HS-5 (cell line): ENCODE results near the gene PCDHA3.
"Not testable (repeated sequence)": the region's sequence is repeated elsewhere in the genome, so short reads cannot be mapped to it uniquely, and the experiment has no call there.

Source experiments
- DNase-seq: peaks from one replicate; pipeline ENCODE4 v3.0.0-alpha.2; 2012; ENCODE audit warnings: low read depth

PCDHA3 gene

GRCh38 chr5:140821375-140822280 is 20.8 kb downstream of the PCDHA3 start, which contains the start of gene PCDHA5:
Gene PCDHA5 (plus strand): TSS chr5:140821613.
- DNase-seq, result no peak

DNA sequence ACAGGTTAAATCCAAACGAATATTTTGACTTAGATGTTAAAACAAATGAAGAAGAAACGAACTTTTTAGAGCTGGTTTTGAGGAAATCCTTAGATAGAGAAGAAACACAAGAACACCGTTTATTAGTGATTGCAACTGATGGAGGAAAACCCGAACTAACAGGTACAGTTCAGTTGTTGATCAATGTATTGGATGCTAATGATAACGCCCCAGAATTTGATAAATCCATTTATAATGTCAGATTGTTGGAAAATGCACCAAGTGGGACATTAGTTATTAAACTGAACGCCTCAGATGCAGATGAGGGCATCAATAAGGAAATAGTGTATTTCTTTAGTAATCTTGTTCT is 21.4 kb downstream of the PCDHA3 start:
- DNase-seq, result no peak

DNA sequence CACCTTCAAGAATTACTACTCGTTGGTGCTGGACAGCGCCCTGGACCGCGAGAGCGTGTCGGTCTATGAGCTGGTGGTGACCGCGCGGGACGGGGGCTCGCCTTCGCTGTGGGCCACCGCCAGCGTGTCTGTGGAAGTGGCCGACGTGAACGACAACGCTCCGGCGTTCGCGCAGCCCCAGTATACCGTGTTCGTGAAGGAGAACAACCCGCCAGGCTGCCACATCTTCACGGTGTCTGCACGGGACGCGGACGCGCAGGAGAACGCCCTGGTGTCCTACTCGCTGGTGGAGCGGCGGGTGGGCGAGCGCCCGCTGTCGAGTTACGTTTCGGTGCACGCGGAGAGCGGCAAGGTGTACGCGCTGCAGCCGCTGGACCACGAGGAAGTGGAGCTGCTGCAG is 22.1 kb downstream of the PCDHA3 start:
- DNase-seq, result not testable (repeated sequence)

DNA sequence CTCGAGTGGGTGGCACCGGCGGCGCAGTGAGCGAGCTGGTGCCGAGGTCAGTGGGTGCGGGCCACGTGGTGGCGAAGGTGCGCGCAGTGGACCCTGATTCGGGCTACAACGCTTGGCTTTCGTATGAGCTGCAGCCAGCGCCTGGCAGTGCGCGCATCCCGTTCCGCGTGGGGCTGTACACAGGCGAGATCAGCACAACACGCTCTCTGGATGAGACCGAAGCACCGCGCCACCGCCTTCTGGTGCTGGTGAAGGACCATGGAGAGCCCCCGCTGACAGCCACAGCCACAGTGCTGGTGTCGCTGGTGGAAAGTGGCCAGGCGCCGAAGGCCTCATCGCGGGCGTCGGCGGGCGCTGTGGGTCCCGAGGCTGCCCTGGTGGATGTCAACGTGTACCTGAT is 22.6 kb downstream of the PCDHA3 start:
- no peak for DNase-seq

DNA sequence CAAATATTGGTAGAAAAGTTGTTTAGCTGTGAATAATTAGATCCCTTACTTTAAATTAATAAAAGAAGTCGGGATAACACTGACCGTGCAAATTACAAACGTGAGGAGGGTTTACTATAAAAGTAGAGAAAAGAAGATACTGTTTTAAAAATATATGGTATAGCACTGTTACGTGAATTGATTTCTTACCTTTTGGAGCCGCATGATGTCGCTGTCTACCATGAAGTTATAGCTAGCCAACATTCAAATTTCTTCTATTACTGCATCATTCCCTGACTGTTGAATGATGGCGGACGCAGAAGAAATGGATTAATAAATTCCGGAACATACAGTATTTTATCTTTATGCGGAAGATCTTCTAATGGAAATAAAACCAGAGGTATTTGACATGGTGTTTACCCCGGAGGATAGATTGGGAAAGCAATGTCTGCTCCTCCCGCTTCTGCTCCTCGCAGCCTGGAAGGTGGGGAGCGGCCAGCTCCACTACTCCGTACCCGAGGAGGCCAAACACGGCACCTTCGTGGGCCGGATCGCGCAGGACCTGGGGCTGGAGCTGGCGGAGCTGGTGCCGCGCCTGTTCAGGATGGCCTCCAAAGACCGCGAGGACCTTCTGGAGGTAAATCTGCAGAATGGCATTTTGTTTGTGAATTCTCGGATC is 27.0 kb downstream of the PCDHA3 start, which contains the start of gene PCDHA6:
TSS of gene PCDHA6 (plus strand) at position 257 of the 658 bp plus-strand sequence. CDS start at position 389, 132 bp downstream.
- no peak for DNase-seq

GRCh38 chr5:140828362-140828737 is 27.5 kb downstream of the PCDHA3 start:
- DNase-seq, result no peak

- DNase-seq, result not testable (repeated sequence)
Measured at GRCh38 chr5:140829511-140830501, 28.9 kb downstream of the PCDHA3 start.

DNA sequence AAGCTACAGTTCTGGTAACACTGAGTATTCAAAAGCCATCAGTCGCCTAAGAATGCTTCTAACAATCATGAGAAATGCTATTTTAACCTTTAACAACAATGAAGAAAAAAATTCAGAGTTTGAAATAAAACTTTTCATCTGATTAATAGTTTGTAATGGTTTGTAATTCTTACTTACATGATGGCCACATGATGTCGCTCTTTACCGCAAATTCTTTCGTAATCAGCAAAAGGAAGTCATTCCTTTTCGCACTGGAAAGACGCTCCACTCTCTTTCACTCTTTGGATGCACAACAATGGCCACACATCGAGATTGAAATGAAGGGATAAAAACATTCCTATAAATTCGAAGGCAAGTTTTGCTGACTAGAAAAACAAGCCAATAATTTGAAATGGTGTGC is 33.1 kb downstream of the PCDHA3 start, which contains the start of gene PCDHA7:
TSS of gene PCDHA7 (plus strand) at position 277 of the 400 bp plus-strand sequence. CDS start at position 392, 115 bp downstream.
- no peak for DNase-seq

DNA sequence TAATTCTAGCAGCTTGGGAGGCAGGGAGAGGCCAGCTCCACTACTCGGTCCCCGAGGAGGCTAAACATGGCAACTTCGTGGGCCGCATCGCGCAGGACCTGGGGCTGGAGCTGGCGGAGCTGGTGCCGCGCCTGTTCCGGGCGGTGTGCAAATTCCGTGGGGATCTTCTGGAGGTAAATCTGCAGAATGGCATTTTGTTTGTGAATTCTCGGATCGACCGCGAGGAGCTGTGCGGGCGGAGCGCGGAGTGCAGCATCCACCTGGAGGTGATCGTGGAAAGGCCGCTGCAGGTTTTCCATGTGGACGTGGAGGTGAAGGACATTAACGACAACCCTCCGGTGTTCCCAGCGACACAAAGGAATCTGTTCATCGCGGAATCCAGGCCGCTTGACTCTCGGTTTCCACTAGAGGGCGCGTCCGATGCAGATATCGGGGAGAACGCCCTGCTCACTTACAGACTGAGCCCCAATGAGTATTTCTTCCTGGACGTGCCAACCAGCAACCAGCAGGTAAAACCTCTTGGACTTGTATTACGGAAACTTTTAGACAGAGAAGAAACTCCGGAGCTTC is 33.7 kb downstream of the PCDHA3 start:
- not testable (repeated sequence) for DNase-seq

- no peak for DNase-seq
Measured at GRCh38 chr5:140835622-140836510, 35.0 kb downstream of the PCDHA3 start.

DNA sequence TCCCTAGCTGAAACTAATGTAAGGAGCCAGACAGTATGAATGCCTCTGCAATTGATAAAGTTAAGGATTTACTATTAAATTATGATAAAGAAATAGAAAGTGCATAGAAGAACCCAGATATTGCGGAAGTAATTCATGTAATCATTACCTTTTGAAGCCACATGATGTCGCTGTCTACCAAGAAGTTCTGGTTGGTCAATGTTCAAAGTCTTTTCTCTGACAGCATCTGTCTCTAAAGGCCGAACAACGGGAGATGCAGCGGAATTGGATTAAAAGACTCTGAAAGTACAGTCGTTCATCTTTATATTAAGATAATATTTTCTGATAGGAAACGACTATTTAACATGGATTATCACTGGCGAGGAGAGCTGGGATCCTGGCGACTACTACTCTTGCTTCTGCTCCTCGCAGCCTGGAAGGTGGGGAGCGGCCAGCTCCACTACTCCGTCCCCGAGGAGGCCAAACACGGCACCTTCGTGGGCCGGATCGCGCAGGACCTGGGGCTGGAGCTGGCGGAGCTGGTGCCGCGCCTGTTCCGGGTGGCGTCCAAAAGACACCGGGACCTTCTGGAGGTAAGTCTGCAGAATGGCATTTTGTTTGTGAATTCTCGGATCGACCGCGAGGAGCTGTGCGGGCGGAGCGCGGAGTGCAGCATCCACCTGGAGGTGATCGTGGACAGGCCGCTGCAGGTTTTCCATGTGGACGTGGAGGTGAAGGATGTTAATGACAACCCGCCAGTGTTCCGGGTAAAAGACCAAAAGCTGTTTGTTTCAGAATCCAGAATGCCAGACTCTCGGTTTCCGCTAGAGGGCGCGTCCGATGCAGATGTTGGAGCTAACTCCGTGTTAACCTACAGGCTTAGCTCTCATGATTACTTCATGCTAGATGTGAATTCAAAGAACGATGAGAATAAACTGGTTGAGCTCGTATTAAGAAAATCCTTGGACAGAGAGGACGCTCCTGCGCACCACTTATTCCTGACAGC is 40.4 kb downstream of the PCDHA3 start, which contains the start of gene PCDHA8:
TSS of gene PCDHA8 (plus strand) at position 210 of the 985 bp plus-strand sequence. CDS start at position 345, 135 bp downstream.
- no peak for DNase-seq

GRCh38 chr5:140842798-140843733 is 42.2 kb downstream of the PCDHA3 start:
- DNase-seq, result no peak

- not testable (repeated sequence) for DNase-seq
Measured at GRCh38 chr5:140848139-140849102, 47.6 kb downstream of the PCDHA3 start, which contains the start of gene PCDHA9. Gene PCDHA9 (plus strand): TSS chr5:140848382. CDS start chr5:140848496, 114 bp downstream.

GRCh38 chr5:140849831-140850634 is 49.2 kb downstream of the PCDHA3 start:
- not testable (repeated sequence) for DNase-seq
